Activated T-cell treated with anti-CD3 and anti-CD28 coated beads, Interleukin-2, amount 50 U/mL, for 4 hours (primary cell): ENCODE results near the gene RSPRY1. TPM values are rescaled to one million over a fixed set of nuclear protein-coding genes. Genes with fewer than 3 reads are reported as not detected.
"Not testable (repeated sequence)": the region's sequence is repeated elsewhere in the genome, so short reads cannot be mapped to it uniquely, and the experiment has no call there.

Experiments
- ATAC-seq, 2 donors: fragments of 200-7000 bp; cut with Tn5 transposase; one replicate each; pipeline ENCODE4 v1.10.0; 2021
- DNase-seq: peaks from one replicate; pipeline ENCODE4 v3.0.0-alpha.2; 2020
- H3K27me3 Mint-ChIP-seq: one replicate; pipeline ENCODE4 v1.8.0; 2021; ENCODE audit warnings: low read depth, mixed read lengths
- H3K36me3 Mint-ChIP-seq: one replicate; pipeline ENCODE4 v1.8.0; 2022; ENCODE audit warnings: mixed read lengths; ENCODE audit not compliant: insufficient read depth
- H3K4me1 Mint-ChIP-seq: one replicate; pipeline ENCODE4 v1.8.0; 2021; ENCODE audit warnings: low read depth, mixed read lengths
- H3K4me3 Mint-ChIP-seq: one replicate; pipeline ENCODE4 v1.8.0; 2021; ENCODE audit warnings: mild to moderate bottlenecking, moderate library complexity, mixed read lengths
- H3K9me3 Mint-ChIP-seq: one replicate; pipeline ENCODE4 v1.8.0; 2021; ENCODE audit warnings: mixed read lengths
- total RNA-seq, 3 donors: library from RNA; stranded (reverse); gene quantifications; one replicate each; pipeline ENCODE4 v1.2.1, GENCODE V29; 2021

The RSPRY1 gene
- total RNA-seq, 3 donors from 2014 or later = 30.4 to 33.3 (median 32.4) TPM

GRCh38 chr16:57187902-57188710 lies 2.0 kb downstream of the RSPRY1 start:
- not testable (repeated sequence) for H3K9me3 Mint-ChIP-seq, DNase-seq, H3K36me3 Mint-ChIP-seq, ATAC-seq, H3K27me3 Mint-ChIP-seq
- peak overlapping the region; percentile 98 for H3K4me3 Mint-ChIP-seq
- peaks cover 47% of the 10 kb centered on the region for H3K4me1 Mint-ChIP-seq

GRCh38 chr16:57188711-57189002 lies 2.5 kb downstream of the RSPRY1 start:
- DNase-seq (no peak), ATAC-seq (no peak)
- Mint-ChIP-seq H3K9me3 (no peaks in the 10 kb centered on the region), H3K36me3 (peaks cover 2% of the 10 kb centered on the region), H3K4me3 (peak overlapping the region; percentile 52), H3K4me1 (peaks cover 51% of the 10 kb centered on the region), H3K27me3 (no peaks in the 10 kb centered on the region)

GRCh38 chr16:57189527-57189926 lies 3.4 kb downstream of the RSPRY1 start:
- H3K36me3 Mint-ChIP-seq, H3K27me3 Mint-ChIP-seq, H3K4me3 Mint-ChIP-seq, DNase-seq, H3K9me3 Mint-ChIP-seq, ATAC-seq: not testable (repeated sequence)
- H3K4me1 Mint-ChIP-seq = peaks cover 50% of the 10 kb centered on the region

- H3K9me3 Mint-ChIP-seq = no peaks in the 10 kb centered on the region
- H3K36me3 Mint-ChIP-seq = peaks cover 8% of the 10 kb centered on the region
- DNase-seq (no peak), ATAC-seq (no peak)
- no peak overlapping the region for H3K4me3 Mint-ChIP-seq
- no peaks in the 10 kb centered on the region for H3K27me3 Mint-ChIP-seq
- peaks cover 46% of the 10 kb centered on the region for H3K4me1 Mint-ChIP-seq
These were observed 4.0 kb downstream of the RSPRY1 start for GRCh38 chr16:57190136-57190535.

GRCh38 chr16:57191056-57191571 lies 5.0 kb downstream of the RSPRY1 start:
- Mint-ChIP-seq H3K4me3 (no peak overlapping the region), H3K27me3 (no peaks in the 10 kb centered on the region), H3K4me1 (peaks cover 44% of the 10 kb centered on the region), H3K36me3 (peaks cover 10% of the 10 kb centered on the region), H3K9me3 (no peaks in the 10 kb centered on the region)
- ATAC-seq (no peak), DNase-seq (no peak)

GRCh38 chr16:57192146-57192545 lies 6.0 kb downstream of the RSPRY1 start:
- no peak for ATAC-seq
- H3K4me1 Mint-ChIP-seq = peaks cover 48% of the 10 kb centered on the region

GRCh38 chr16:57192720-57193486 lies 6.8 kb downstream of the RSPRY1 start:
- no peak for ATAC-seq
- Mint-ChIP-seq H3K9me3 (no peaks in the 10 kb centered on the region), H3K4me1 (peaks cover 42% of the 10 kb centered on the region), H3K36me3 (peaks cover 12% of the 10 kb centered on the region), H3K4me3 (no peak overlapping the region), H3K27me3 (no peaks in the 10 kb centered on the region)
- DNase-seq = no peak

More at GRCh38 chr16:57192146-57192545, 6.0 kb downstream of the RSPRY1 start:
- DNase-seq = no peak
- no peak overlapping the region for H3K4me3 Mint-ChIP-seq
- H3K27me3 Mint-ChIP-seq = no peaks in the 10 kb centered on the region
- peaks cover 12% of the 10 kb centered on the region for H3K36me3 Mint-ChIP-seq
- no peaks in the 10 kb centered on the region for H3K9me3 Mint-ChIP-seq

- H3K9me3 Mint-ChIP-seq = no peaks in the 10 kb centered on the region
- DNase-seq (no peak), ATAC-seq (no peak)
- H3K4me1 Mint-ChIP-seq = peaks cover 35% of the 10 kb centered on the region
- no peaks in the 10 kb centered on the region for H3K27me3 Mint-ChIP-seq
- H3K36me3 Mint-ChIP-seq = peaks cover 12% of the 10 kb centered on the region
- no peak overlapping the region for H3K4me3 Mint-ChIP-seq
These were observed 8.4 kb downstream of the RSPRY1 start for GRCh38 chr16:57194512-57194911.

- no peaks in the 10 kb centered on the region for H3K9me3 Mint-ChIP-seq
- no peaks in the 10 kb centered on the region for H3K27me3 Mint-ChIP-seq
- H3K4me3 Mint-ChIP-seq = no peak overlapping the region
- no peak for ATAC-seq
- DNase-seq = no peak
- peaks cover 10% of the 10 kb centered on the region for H3K36me3 Mint-ChIP-seq
- H3K4me1 Mint-ChIP-seq = peaks cover 28% of the 10 kb centered on the region
These were observed 10.2 kb downstream of the RSPRY1 start for GRCh38 chr16:57196286-57196685.

- no peaks in the 10 kb centered on the region for H3K9me3 Mint-ChIP-seq
- DNase-seq (no peak), ATAC-seq (no peak)
- H3K4me3 Mint-ChIP-seq = no peak overlapping the region
- peaks cover 10% of the 10 kb centered on the region for H3K36me3 Mint-ChIP-seq
- H3K27me3 Mint-ChIP-seq = no peaks in the 10 kb centered on the region
- peaks cover 26% of the 10 kb centered on the region for H3K4me1 Mint-ChIP-seq
These were observed 10.6 kb downstream of the RSPRY1 start for GRCh38 chr16:57196753-57197152.

GRCh38 chr16:57200321-57200720 lies 14.2 kb downstream of the RSPRY1 start:
- H3K9me3 Mint-ChIP-seq, H3K4me3 Mint-ChIP-seq, ATAC-seq, H3K4me1 Mint-ChIP-seq, DNase-seq, H3K27me3 Mint-ChIP-seq: not testable (repeated sequence)
- H3K36me3 Mint-ChIP-seq = peaks cover 17% of the 10 kb centered on the region

GRCh38 chr16:57200926-57201325 lies 14.8 kb downstream of the RSPRY1 start:
- not testable (repeated sequence) for H3K9me3 Mint-ChIP-seq, H3K4me3 Mint-ChIP-seq, DNase-seq, ATAC-seq, H3K4me1 Mint-ChIP-seq, H3K27me3 Mint-ChIP-seq
- H3K36me3 Mint-ChIP-seq = peaks cover 23% of the 10 kb centered on the region

- H3K27me3 Mint-ChIP-seq = no peaks in the 10 kb centered on the region
- ATAC-seq = no peak
These were observed 16.2 kb downstream of the RSPRY1 start for GRCh38 chr16:57202095-57202886.

GRCh38 chr16:57203451-57203850 lies 17.3 kb downstream of the RSPRY1 start:
- Mint-ChIP-seq H3K4me3 (no peak overlapping the region), H3K9me3 (no peaks in the 10 kb centered on the region), H3K27me3 (no peaks in the 10 kb centered on the region), H3K4me1 (peaks cover 6% of the 10 kb centered on the region), H3K36me3 (peaks cover 24% of the 10 kb centered on the region)
- ATAC-seq (no peak), DNase-seq (no peak)

More at GRCh38 chr16:57202095-57202886, 16.2 kb downstream of the RSPRY1 start:
- DNase-seq = no peak
- H3K4me1 Mint-ChIP-seq = peaks cover 5% of the 10 kb centered on the region
- no peaks in the 10 kb centered on the region for H3K9me3 Mint-ChIP-seq
- H3K36me3 Mint-ChIP-seq = peaks cover 19% of the 10 kb centered on the region
- no peak overlapping the region for H3K4me3 Mint-ChIP-seq
